WI38 (cell line): ENCODE data around the gene ARHGEF38.
A peak's percentile ranks its signal among the peaks of the same experiment; 100 is the strongest.
"Not testable (repeated sequence)": the region's sequence is repeated elsewhere in the genome, so short reads cannot be mapped to it uniquely, and the experiment has no call there.

Experiments used
- H3K4me3 ChIP-seq: 2 replicates; pipeline ENCODE4 v1.5.1; 2011; ENCODE audit warnings: low read depth, mild to moderate bottlenecking, control low read depth, low read length
- TF ChIP-seq, protein P1 (sequence below): IDR thresholded peaks from 2 replicates; pipeline ENCODE4 v1.5.1; 2012; ENCODE audit warnings: low read depth, mild to moderate bottlenecking, control low read depth, low read length

The ARHGEF38 gene

GRCh38 chr4:105686571-105686970 lies 134.2 kb downstream of the ARHGEF38 start:
- TF ChIP-seq, protein P1, sequence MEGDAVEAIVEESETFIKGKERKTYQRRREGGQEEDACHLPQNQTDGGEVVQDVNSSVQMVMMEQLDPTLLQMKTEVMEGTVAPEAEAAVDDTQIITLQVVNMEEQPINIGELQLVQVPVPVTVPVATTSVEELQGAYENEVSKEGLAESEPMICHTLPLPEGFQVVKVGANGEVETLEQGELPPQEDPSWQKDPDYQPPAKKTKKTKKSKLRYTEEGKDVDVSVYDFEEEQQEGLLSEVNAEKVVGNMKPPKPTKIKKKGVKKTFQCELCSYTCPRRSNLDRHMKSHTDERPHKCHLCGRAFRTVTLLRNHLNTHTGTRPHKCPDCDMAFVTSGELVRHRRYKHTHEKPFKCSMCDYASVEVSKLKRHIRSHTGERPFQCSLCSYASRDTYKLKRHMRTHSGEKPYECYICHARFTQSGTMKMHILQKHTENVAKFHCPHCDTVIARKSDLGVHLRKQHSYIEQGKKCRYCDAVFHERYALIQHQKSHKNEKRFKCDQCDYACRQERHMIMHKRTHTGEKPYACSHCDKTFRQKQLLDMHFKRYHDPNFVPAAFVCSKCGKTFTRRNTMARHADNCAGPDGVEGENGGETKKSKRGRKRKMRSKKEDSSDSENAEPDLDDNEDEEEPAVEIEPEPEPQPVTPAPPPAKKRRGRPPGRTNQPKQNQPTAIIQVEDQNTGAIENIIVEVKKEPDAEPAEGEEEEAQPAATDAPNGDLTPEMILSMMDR = no peak
- H3K4me3 ChIP-seq = no peak overlapping the region

DNA sequence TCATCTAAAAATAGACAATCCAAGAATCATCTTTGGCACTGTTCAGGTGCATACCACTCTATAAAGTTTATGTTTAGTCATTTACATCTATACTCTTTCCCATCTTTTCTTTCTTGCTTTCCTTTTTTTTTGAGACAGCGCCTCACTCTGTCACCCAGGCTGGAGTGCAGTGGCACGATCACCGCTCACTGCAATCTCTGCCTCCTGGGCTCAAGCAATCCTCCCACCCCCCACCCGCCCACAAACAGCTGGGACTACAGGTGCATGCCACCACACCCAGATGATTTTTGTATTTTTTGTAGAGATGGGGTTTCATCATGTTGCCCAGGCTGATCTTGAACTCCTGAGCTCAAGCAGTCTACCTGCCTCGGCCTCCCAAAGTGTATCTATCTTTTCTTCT lies 142.4 kb downstream of the ARHGEF38 start:
- H3K4me3 ChIP-seq = not testable (repeated sequence)

GRCh38 chr4:105695832-105696231 lies 143.4 kb downstream of the ARHGEF38 start:
- not testable (repeated sequence) for H3K4me3 ChIP-seq

- H3K4me3 ChIP-seq = no peak overlapping the region
- TF ChIP-seq, protein P1 = no peak
Measured at GRCh38 chr4:105698607-105699006, 146.2 kb downstream of the ARHGEF38 start.

DNA sequence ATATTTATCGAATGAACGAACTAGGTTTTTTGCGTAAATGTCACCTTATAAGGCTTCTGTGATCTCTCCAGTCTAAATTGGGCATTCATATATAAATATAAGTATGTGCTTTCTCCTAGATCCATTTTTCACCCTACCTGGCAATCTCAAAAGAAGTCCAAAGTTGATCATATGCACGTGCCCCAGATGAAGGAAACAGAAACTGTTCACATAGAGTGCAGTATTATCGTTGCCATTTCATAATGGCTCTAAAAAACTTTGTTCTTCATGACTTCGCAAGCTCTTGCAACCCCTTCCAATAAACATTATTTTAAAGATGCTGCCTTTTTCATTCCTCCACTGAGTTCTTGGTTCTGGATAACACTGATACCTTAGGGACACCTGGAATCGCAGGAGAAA lies 155.4 kb downstream of the ARHGEF38 start:
- peak overlapping the region; percentile 94 for H3K4me3 ChIP-seq
- TF ChIP-seq, protein P1 = no peak

- H3K4me3 ChIP-seq = peak within 1 kb of the TSS; percentile 94
- TF ChIP-seq, protein P1 = no peak
Measured at GRCh38 chr4:105708181-105709080, 156.0 kb downstream of the ARHGEF38 start, which contains the start of the genes GSTCD and INTS12. Gene GSTCD, plus strand, starts transcription at chr4:105708784. Its CDS starts 8,830 bp downstream, at chr4:105717614. Gene INTS12, minus strand, starts transcription at chr4:105708689. Its CDS starts 8,684 bp downstream, at chr4:105700005.

GRCh38 chr4:105709081-105709450 lies 156.6 kb downstream of the ARHGEF38 start:
- TF ChIP-seq, protein P1 = no peak

DNA sequence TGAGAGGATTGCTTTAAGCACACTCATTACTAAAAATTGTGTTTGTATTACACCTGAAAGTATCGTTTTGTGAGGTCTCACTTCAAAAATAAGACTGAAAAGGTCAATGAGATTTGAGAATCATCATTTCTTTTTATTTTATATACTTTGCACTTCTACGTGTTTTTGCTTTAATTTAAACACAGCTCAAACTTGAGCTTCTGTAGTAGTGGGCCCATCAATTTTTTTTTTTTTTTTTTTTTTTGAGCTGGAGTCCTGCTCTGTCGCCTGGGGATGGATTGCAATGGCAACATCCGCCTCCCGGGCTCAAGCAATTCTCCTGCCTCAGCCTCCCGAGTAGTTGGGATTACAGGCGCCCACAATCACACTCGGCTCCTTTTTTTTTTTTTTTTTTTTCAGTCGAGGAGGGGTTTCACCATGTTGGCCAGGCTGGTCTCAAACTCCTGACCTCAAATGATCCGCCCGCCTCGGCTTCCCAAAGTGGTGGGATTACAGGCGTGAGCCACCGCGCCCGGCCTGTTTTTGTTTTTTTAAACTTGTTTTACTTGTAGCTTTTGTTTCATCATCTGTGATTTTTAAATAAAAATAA lies 157.7 kb downstream of the ARHGEF38 start:
- TF ChIP-seq, protein P1 = no peak
- H3K4me3 ChIP-seq = peak overlapping the region; percentile 94

More at GRCh38 chr4:105709081-105709450, 156.6 kb downstream of the ARHGEF38 start:
- H3K4me3 ChIP-seq = peak overlapping the region; percentile 94
